HL-60 (cell line): ENCODE data around the gene UCN2.

Source experiments
- CTCF ChIP-seq: IDR thresholded peaks from one replicate; pipeline ENCODE4 v1.5.1; 2011; ENCODE audit warnings: low read length, control low read depth, inconsistent platforms; ENCODE audit not compliant: insufficient read depth
- GABPA ChIP-seq: IDR thresholded peaks from 2 replicates; pipeline ENCODE4 v1.6.1; 2012; ENCODE audit warnings: low read depth
- POLR2AphosphoS5 ChIP-seq: IDR thresholded peaks from 2 replicates; pipeline ENCODE4 v1.6.1; 2012; ENCODE audit warnings: low read depth
- REST ChIP-seq: IDR thresholded peaks from 2 replicates; pipeline ENCODE4 v1.6.1; 2012; ENCODE audit warnings: low read depth; ENCODE audit not compliant: insufficient replicate concordance
- SPI1 ChIP-seq: IDR thresholded peaks from 2 replicates; pipeline ENCODE4 v1.6.1; 2012; ENCODE audit warnings: low read depth, mild to moderate bottlenecking, borderline replicate concordance

GRCh38 chr3:48548126-48548525 lies 15.5 kb downstream of the UCN2 start:
- TF ChIP-seq CTCF, result no peak
- no peak for TF ChIP-seq GABPA
- TF ChIP-seq REST, result no peak
- no peak for TF ChIP-seq POLR2AphosphoS5
- TF ChIP-seq SPI1, result no peak
